ENCODE measurements around the gene SLC8A1.

SLC8A1 gene

GRCh38 chr2:40317761-40318160, 134.1 kb downstream of the SLC8A1 start:
- no peaks in the 10 kb centered on the region for H3K27me3 Mint-ChIP-seq
- H3K9me3 Mint-ChIP-seq (ENCODE audit: low read depth): no peaks in the 10 kb centered on the region
- H3K4me1 Mint-ChIP-seq (ENCODE audit: low read depth): no peaks in the 10 kb centered on the region
- H3K36me3 Mint-ChIP-seq: no peaks in the 10 kb centered on the region
- no peak overlapping the region for H3K4me3 Mint-ChIP-seq
- H3K27ac Mint-ChIP-seq: no peak overlapping the region

- Mint-ChIP-seq H3K9me3 (ENCODE audit: low read depth) (no peaks in the 10 kb centered on the region), H3K27me3 (no peaks in the 10 kb centered on the region), H3K36me3 (no peaks in the 10 kb centered on the region), H3K4me3 (no peak overlapping the region), H3K4me1 (ENCODE audit: low read depth) (no peaks in the 10 kb centered on the region), H3K27ac (no peak overlapping the region)
These were observed 134.8 kb downstream of the SLC8A1 start for GRCh38 chr2:40317046-40317445.

- no peaks in the 10 kb centered on the region for H3K36me3 Mint-ChIP-seq
- no peak overlapping the region for H3K27ac Mint-ChIP-seq
- no peaks in the 10 kb centered on the region for H3K9me3 Mint-ChIP-seq (ENCODE audit: low read depth)
- H3K4me3 Mint-ChIP-seq: no peak overlapping the region
- no peaks in the 10 kb centered on the region for H3K27me3 Mint-ChIP-seq
- no peaks in the 10 kb centered on the region for H3K4me1 Mint-ChIP-seq (ENCODE audit: low read depth)
These were observed 135.3 kb downstream of the SLC8A1 start for GRCh38 chr2:40316620-40317019.

- H3K27ac Mint-ChIP-seq: no peak overlapping the region
- H3K4me1 Mint-ChIP-seq (ENCODE audit: low read depth): no peaks in the 10 kb centered on the region
- H3K36me3 Mint-ChIP-seq: no peaks in the 10 kb centered on the region
- H3K27me3 Mint-ChIP-seq: no peaks in the 10 kb centered on the region
- H3K4me3 Mint-ChIP-seq: no peak overlapping the region
- no peaks in the 10 kb centered on the region for H3K9me3 Mint-ChIP-seq (ENCODE audit: low read depth)
These were observed 136.2 kb downstream of the SLC8A1 start for GRCh38 chr2:40315683-40316082.

GRCh38 chr2:40311026-40311425, 140.9 kb downstream of the SLC8A1 start:
- Mint-ChIP-seq H3K27me3 (no peaks in the 10 kb centered on the region), H3K36me3 (no peaks in the 10 kb centered on the region), H3K4me3 (no peak overlapping the region), H3K9me3 (ENCODE audit: low read depth) (no peaks in the 10 kb centered on the region), H3K4me1 (ENCODE audit: low read depth) (no peaks in the 10 kb centered on the region), H3K27ac (no peak overlapping the region)

- Mint-ChIP-seq H3K27me3 (no peaks in the 10 kb centered on the region), H3K27ac (no peak overlapping the region), H3K4me1 (ENCODE audit: low read depth) (no peaks in the 10 kb centered on the region), H3K36me3 (no peaks in the 10 kb centered on the region), H3K4me3 (no peak overlapping the region), H3K9me3 (ENCODE audit: low read depth) (no peaks in the 10 kb centered on the region)
These were observed 141.6 kb downstream of the SLC8A1 start for GRCh38 chr2:40310303-40310702.

- H3K27me3 Mint-ChIP-seq: no peaks in the 10 kb centered on the region
- no peaks in the 10 kb centered on the region for H3K9me3 Mint-ChIP-seq (ENCODE audit: low read depth)
- no peak overlapping the region for H3K27ac Mint-ChIP-seq
- no peak overlapping the region for H3K4me3 Mint-ChIP-seq
- H3K4me1 Mint-ChIP-seq (ENCODE audit: low read depth): no peaks in the 10 kb centered on the region
- H3K36me3 Mint-ChIP-seq: no peaks in the 10 kb centered on the region
These were observed 147.6 kb downstream of the SLC8A1 start for GRCh38 chr2:40304340-40304739.

GRCh38 chr2:40303746-40304145, 148.1 kb downstream of the SLC8A1 start:
- no peak overlapping the region for H3K4me3 Mint-ChIP-seq
- no peaks in the 10 kb centered on the region for H3K27me3 Mint-ChIP-seq
- no peak overlapping the region for H3K27ac Mint-ChIP-seq
- no peaks in the 10 kb centered on the region for H3K4me1 Mint-ChIP-seq (ENCODE audit: low read depth)
- no peaks in the 10 kb centered on the region for H3K36me3 Mint-ChIP-seq
- H3K9me3 Mint-ChIP-seq (ENCODE audit: low read depth): no peaks in the 10 kb centered on the region

GRCh38 chr2:40302751-40303325, 149.1 kb downstream of the SLC8A1 start:
- Mint-ChIP-seq H3K36me3 (no peaks in the 10 kb centered on the region), H3K27ac (no peak overlapping the region), H3K9me3 (ENCODE audit: low read depth) (no peaks in the 10 kb centered on the region), H3K4me3 (no peak overlapping the region), H3K27me3 (no peaks in the 10 kb centered on the region), H3K4me1 (ENCODE audit: low read depth) (no peaks in the 10 kb centered on the region)

- no peaks in the 10 kb centered on the region for H3K9me3 Mint-ChIP-seq (ENCODE audit: low read depth)
These were observed 151.5 kb downstream of the SLC8A1 start for GRCh38 chr2:40300391-40300790.

GRCh38 chr2:40299781-40300180, 152.1 kb downstream of the SLC8A1 start:
- no peak overlapping the region for H3K27ac Mint-ChIP-seq
- H3K4me3 Mint-ChIP-seq: no peak overlapping the region
- no peaks in the 10 kb centered on the region for H3K9me3 Mint-ChIP-seq (ENCODE audit: low read depth)
- H3K4me1 Mint-ChIP-seq (ENCODE audit: low read depth): no peaks in the 10 kb centered on the region
- H3K36me3 Mint-ChIP-seq: no peaks in the 10 kb centered on the region
- H3K27me3 Mint-ChIP-seq: no peaks in the 10 kb centered on the region

More at GRCh38 chr2:40300391-40300790, 151.5 kb downstream of the SLC8A1 start:
- Mint-ChIP-seq H3K27ac (no peak overlapping the region), H3K27me3 (no peaks in the 10 kb centered on the region), H3K4me3 (no peak overlapping the region), H3K4me1 (ENCODE audit: low read depth) (no peaks in the 10 kb centered on the region), H3K36me3 (no peaks in the 10 kb centered on the region)

GRCh38 chr2:40299173-40299572, 152.7 kb downstream of the SLC8A1 start:
- no peaks in the 10 kb centered on the region for H3K4me1 Mint-ChIP-seq (ENCODE audit: low read depth)
- H3K4me3 Mint-ChIP-seq: no peak overlapping the region
- H3K9me3 Mint-ChIP-seq (ENCODE audit: low read depth): no peaks in the 10 kb centered on the region
- H3K27ac Mint-ChIP-seq: no peak overlapping the region
- H3K36me3 Mint-ChIP-seq: no peaks in the 10 kb centered on the region
- no peaks in the 10 kb centered on the region for H3K27me3 Mint-ChIP-seq

- no peaks in the 10 kb centered on the region for H3K36me3 Mint-ChIP-seq
- H3K4me1 Mint-ChIP-seq (ENCODE audit: low read depth): no peaks in the 10 kb centered on the region
- no peak overlapping the region for H3K4me3 Mint-ChIP-seq
- H3K27me3 Mint-ChIP-seq: no peaks in the 10 kb centered on the region
- no peaks in the 10 kb centered on the region for H3K9me3 Mint-ChIP-seq (ENCODE audit: low read depth)
- H3K27ac Mint-ChIP-seq: no peak overlapping the region
These were observed 153.9 kb downstream of the SLC8A1 start for GRCh38 chr2:40298026-40298425.

GRCh38 chr2:40292291-40292690, 159.6 kb downstream of the SLC8A1 start:
- H3K27ac Mint-ChIP-seq: no peak overlapping the region
- H3K9me3 Mint-ChIP-seq (ENCODE audit: low read depth): no peaks in the 10 kb centered on the region
- H3K36me3 Mint-ChIP-seq: no peaks in the 10 kb centered on the region
- H3K4me3 Mint-ChIP-seq: no peak overlapping the region
- no peaks in the 10 kb centered on the region for H3K27me3 Mint-ChIP-seq
- H3K4me1 Mint-ChIP-seq (ENCODE audit: low read depth): no peaks in the 10 kb centered on the region

GRCh38 chr2:40289771-40290404, 162.0 kb downstream of the SLC8A1 start:
- H3K27me3 Mint-ChIP-seq: no peaks in the 10 kb centered on the region
- H3K9me3 Mint-ChIP-seq (ENCODE audit: low read depth): no peaks in the 10 kb centered on the region
- no peaks in the 10 kb centered on the region for H3K4me1 Mint-ChIP-seq (ENCODE audit: low read depth)
- no peaks in the 10 kb centered on the region for H3K36me3 Mint-ChIP-seq
- no peak overlapping the region for H3K27ac Mint-ChIP-seq
- no peak overlapping the region for H3K4me3 Mint-ChIP-seq

GRCh38 chr2:40287773-40288172, 164.1 kb downstream of the SLC8A1 start:
- Mint-ChIP-seq H3K36me3 (no peaks in the 10 kb centered on the region), H3K4me1 (ENCODE audit: low read depth) (no peaks in the 10 kb centered on the region), H3K27me3 (no peaks in the 10 kb centered on the region), H3K4me3 (no peak overlapping the region), H3K9me3 (ENCODE audit: low read depth) (no peaks in the 10 kb centered on the region), H3K27ac (no peak overlapping the region)
